Activated T-helper 17 cell treated with anti-CD3 and anti-CD28 coated beads, Interleukin-2, amount 50 U/mL, for 72 hours (primary cell): ENCODE measurements around the gene CD209. TPM values are rescaled to one million over a fixed set of nuclear protein-coding genes. Genes with fewer than 3 reads are reported as not detected.

Experiments used
- ATAC-seq: fragments of 150-1000 bp; cut with Tn5 transposase; replicated peaks from 2 replicates; pipeline ENCODE4 v1.10.0; 2021; ENCODE audit warnings: mild to moderate bottlenecking, moderate library complexity
- H3K27ac Mint-ChIP-seq: one replicate; pipeline ENCODE4 v1.8.0; 2022; ENCODE audit warnings: mixed read lengths
- H3K27me3 Mint-ChIP-seq: one replicate; pipeline ENCODE4 v1.8.0; 2022; ENCODE audit warnings: mixed read lengths
- H3K36me3 Mint-ChIP-seq: one replicate; pipeline ENCODE4 v1.8.0; 2022; ENCODE audit warnings: low read depth, mild to moderate bottlenecking, mixed read lengths
- H3K4me1 Mint-ChIP-seq: one replicate; pipeline ENCODE4 v1.8.0; 2022; ENCODE audit warnings: mixed read lengths
- H3K4me3 Mint-ChIP-seq: one replicate; pipeline ENCODE4 v1.8.0; 2022; ENCODE audit warnings: mild to moderate bottlenecking, mixed read lengths
- H3K9me3 Mint-ChIP-seq: one replicate; pipeline ENCODE4 v1.8.0; 2022; ENCODE audit warnings: mixed read lengths
- total RNA-seq, 2 donors: library from RNA; stranded (reverse); gene quantifications; one replicate each; pipeline ENCODE4 v1.2.3, GENCODE V29; 2022

Gene CD209
- total RNA-seq, 2 donors from 2014 or later: not detected

GRCh38 chr19:7699417-7700401, 47.6 kb downstream of the CD209 start:
- Mint-ChIP-seq H3K4me3 (peak overlapping the region; percentile 55), H3K36me3 (no peaks in the 10 kb centered on the region), H3K9me3 (no peaks in the 10 kb centered on the region), H3K4me1 (peaks cover 14% of the 10 kb centered on the region), H3K27me3 (peaks cover 11% of the 10 kb centered on the region), H3K27ac (peak overlapping the region; percentile 89)
- peak; percentile 90 for ATAC-seq

- Mint-ChIP-seq H3K9me3 (no peaks in the 10 kb centered on the region), H3K4me3 (peak overlapping the region; percentile 55), H3K27me3 (peaks cover 11% of the 10 kb centered on the region), H3K27ac (peak overlapping the region; percentile 89), H3K36me3 (no peaks in the 10 kb centered on the region), H3K4me1 (peaks cover 14% of the 10 kb centered on the region)
- no peak for ATAC-seq
These were observed 48.3 kb downstream of the CD209 start for GRCh38 chr19:7699003-7699402.

GRCh38 chr19:7698583-7698982, 48.8 kb downstream of the CD209 start:
- peaks cover 14% of the 10 kb centered on the region for H3K4me1 Mint-ChIP-seq
- H3K27ac Mint-ChIP-seq: peak overlapping the region; percentile 89
- ATAC-seq: no peak
- peaks cover 11% of the 10 kb centered on the region for H3K27me3 Mint-ChIP-seq
- no peaks in the 10 kb centered on the region for H3K36me3 Mint-ChIP-seq
- no peaks in the 10 kb centered on the region for H3K9me3 Mint-ChIP-seq
- H3K4me3 Mint-ChIP-seq: peak overlapping the region; percentile 55

DNA sequence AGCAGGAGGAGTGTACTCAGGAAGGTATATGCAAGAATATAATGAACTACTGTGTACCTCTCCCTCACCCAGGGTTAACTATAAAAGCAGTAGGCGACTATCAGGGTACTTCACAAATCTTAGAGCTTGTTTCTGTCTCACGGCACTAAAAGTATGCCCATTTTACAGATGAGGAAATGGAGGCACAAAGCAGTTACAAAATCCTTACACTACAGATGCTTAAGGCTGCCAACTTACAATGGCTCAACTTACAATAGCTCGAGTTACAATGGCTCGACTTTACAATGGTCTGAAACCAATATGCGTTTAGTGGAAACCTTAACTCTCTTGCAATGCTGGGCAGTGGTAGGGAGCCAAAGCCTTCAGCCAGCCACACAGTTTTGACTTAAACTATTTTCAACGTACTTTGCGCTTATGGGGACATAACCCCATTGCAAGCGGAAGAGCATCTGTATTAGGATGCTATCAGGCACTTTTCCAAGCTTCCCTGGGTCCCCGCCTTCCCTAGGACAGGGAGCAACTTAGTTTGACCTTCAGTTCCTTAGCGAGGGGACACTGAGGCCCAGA, 49.5 kb downstream of the CD209 start:
- Mint-ChIP-seq H3K27me3 (peaks cover 11% of the 10 kb centered on the region), H3K9me3 (no peaks in the 10 kb centered on the region), H3K36me3 (no peaks in the 10 kb centered on the region), H3K27ac (no peak overlapping the region), H3K4me3 (no peak overlapping the region), H3K4me1 (peaks cover 14% of the 10 kb centered on the region)
- no peak for ATAC-seq

DNA sequence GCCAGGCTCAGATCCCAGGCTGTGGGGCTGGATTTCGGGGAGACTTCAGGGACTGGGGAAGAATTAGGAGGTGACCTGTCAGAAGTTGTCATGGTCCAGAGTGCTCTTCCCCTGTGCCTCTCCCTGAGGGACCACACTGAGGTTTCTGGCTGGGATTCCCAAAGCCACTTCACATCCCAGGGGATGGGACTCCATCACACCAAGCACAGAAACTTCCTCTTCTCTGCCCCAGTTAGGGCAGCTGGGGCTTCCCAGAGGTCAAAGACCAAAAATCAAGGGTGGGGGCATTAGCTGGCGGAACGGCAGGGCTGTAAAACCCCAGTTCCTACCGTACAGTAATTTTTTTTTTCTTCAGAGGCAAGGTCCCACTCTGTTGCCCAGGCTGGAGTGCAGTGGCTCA, 52.8 kb downstream of the CD209 start:
- H3K36me3 Mint-ChIP-seq: no peaks in the 10 kb centered on the region
- H3K27me3 Mint-ChIP-seq: peaks cover 11% of the 10 kb centered on the region
- no peak overlapping the region for H3K4me3 Mint-ChIP-seq
- ATAC-seq: no peak
- H3K9me3 Mint-ChIP-seq: no peaks in the 10 kb centered on the region
- H3K4me1 Mint-ChIP-seq: peaks cover 7% of the 10 kb centered on the region
- H3K27ac Mint-ChIP-seq: no peak overlapping the region

DNA sequence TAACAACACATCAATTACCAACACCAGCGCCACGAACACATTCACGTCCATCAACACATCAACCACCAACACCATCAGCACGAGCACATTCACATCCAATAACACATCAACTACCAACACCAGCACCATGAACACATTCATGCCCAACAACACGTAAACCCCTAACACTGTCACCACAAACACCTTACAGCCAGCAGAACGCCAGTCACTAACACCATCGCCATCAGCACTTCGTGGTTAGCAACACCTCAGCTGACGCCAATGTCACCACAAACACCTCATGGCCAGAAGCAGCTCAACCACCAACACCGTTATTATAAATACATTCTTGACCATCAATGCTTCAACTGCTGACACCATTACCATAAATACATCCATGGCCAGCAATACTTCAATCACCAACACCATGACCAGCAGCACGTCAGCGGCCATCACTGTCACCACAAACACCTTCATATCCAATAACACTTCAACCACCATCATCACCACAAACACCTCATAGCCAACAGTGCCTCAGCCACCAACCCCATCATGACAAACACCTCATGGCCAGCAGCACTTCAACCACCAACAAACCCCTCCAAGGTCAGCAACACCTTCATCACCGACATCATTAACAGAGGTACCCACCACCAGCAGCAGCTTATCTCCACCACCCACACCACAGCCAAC, 54.8 kb downstream of the CD209 start:
- no peaks in the 10 kb centered on the region for H3K36me3 Mint-ChIP-seq
- no peak overlapping the region for H3K4me3 Mint-ChIP-seq
- no peak overlapping the region for H3K27ac Mint-ChIP-seq
- peak; percentile 20 for ATAC-seq
- no peaks in the 10 kb centered on the region for H3K9me3 Mint-ChIP-seq
- peaks cover 4% of the 10 kb centered on the region for H3K27me3 Mint-ChIP-seq
- no peaks in the 10 kb centered on the region for H3K4me1 Mint-ChIP-seq

DNA sequence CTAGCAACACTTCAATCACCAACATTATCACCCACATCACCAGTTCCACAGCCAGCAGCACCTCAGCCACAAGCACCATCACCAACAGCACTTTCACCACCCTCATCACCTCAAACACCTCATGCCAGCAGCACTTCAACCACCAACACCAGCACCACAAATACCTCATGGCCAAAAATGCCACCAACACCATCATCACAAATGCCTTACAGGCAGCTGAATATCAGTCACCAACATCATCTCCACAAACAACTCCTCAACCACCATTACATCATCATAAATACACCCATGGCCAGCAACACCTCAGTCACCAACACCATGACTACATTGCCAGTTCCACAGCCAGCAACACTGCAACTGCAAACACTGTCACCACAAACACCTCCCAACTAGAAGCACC, 55.8 kb downstream of the CD209 start:
- peaks cover 1% of the 10 kb centered on the region for H3K27me3 Mint-ChIP-seq

DNA sequence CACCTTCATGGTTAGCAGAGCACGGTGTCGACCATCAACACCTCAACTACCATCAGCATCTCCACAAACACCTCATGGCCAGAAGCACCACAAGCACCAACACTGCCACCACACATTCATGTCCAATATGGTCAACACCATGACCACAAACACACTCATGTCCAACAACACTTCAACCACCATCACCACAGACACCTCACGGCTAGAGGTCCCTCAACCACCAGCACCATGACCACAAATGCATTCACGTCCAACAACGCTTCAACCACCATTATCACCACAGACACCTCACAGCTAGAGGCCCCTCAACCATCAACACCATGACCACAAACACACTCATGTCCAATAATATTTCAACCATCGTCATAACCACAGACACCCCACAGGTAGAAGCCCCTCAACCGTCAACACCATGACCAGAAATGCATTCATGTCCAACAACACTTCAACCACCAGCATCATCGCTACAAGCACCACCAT, 56.5 kb downstream of the CD209 start:
- Mint-ChIP-seq H3K27me3 (no peaks in the 10 kb centered on the region), H3K4me3 (no peak overlapping the region), H3K9me3 (no peaks in the 10 kb centered on the region), H3K36me3 (no peaks in the 10 kb centered on the region), H3K27ac (no peak overlapping the region), H3K4me1 (no peaks in the 10 kb centered on the region)
- peak; percentile 8 for ATAC-seq

More for the DNA sequence above, 55.8 kb downstream of the CD209 start:
- no peaks in the 10 kb centered on the region for H3K4me1 Mint-ChIP-seq
- H3K27ac Mint-ChIP-seq: no peak overlapping the region
- peak; percentile 64 for ATAC-seq
- H3K36me3 Mint-ChIP-seq: no peaks in the 10 kb centered on the region
- no peak overlapping the region for H3K4me3 Mint-ChIP-seq
- H3K9me3 Mint-ChIP-seq: no peaks in the 10 kb centered on the region

Other genes starting within 250 kb of the CD209 start
- gene ZNF358, start 231.4 kb downstream of the CD209 start, total RNA-seq: 1 to 10 TPM; 2.9 to 3.1 TPM
- 10 to 100 TPM; 10.0 to 15.3 TPM for gene MCOLN1, start 224.9 kb downstream of the CD209 start, total RNA-seq
- 100 to 1,000 TPM; 146 to 163 TPM for gene PNPLA6, start 211.8 kb downstream of the CD209 start, total RNA-seq
- under 1 TPM; 0.11 to 0.37 TPM for gene CAMSAP3, start 151.7 kb downstream of the CD209 start, total RNA-seq
- gene XAB2, start 118.0 kb downstream of the CD209 start, total RNA-seq: 10 to 100 TPM; 39.0 to 53.8 TPM
- 10 to 100 TPM; 90.1 to 93.7 TPM for gene PET100, start 117.7 kb downstream of the CD209 start, total RNA-seq
- gene PCP2, start 113.8 kb downstream of the CD209 start, total RNA-seq: 10 to 100 TPM in 1 of 2 donors, 1 to 10 TPM in 1; 3.6 to 19.5 TPM
- gene STXBP2, start 110.4 kb downstream of the CD209 start, total RNA-seq: 100 to 1,000 TPM; 113 to 154 TPM
- not detected for gene RETN, start 78.5 kb downstream of the CD209 start, total RNA-seq
- gene MCEMP1, start 70.4 kb downstream of the CD209 start, total RNA-seq: not detected
- 10 to 100 TPM; 61.8 to 82.5 TPM for gene TRAPPC5, start 66.7 kb downstream of the CD209 start, total RNA-seq
- 1 to 10 TPM in 1 of 2 donors, under 1 TPM in 1; 0.65 to 2.8 TPM for gene FCER2, start 45.4 kb downstream of the CD209 start, total RNA-seq
- gene CLEC4G, start 15.4 kb downstream of the CD209 start, total RNA-seq: not detected
- not detected for gene CLEC4M, start 15.7 kb upstream of the CD209 start, total RNA-seq
- 1 to 10 TPM; 3.6 to 4.5 TPM for gene EVI5L, start 82.7 kb upstream of the CD209 start, total RNA-seq
- under 1 TPM; 0.19 to 0.21 TPM for gene PRR36, start 126.9 kb upstream of the CD209 start, total RNA-seq
- not detected for gene LRRC8E, start 141.0 kb upstream of the CD209 start, total RNA-seq
- gene MAP2K7, start 156.3 kb upstream of the CD209 start, total RNA-seq: 10 to 100 TPM; 39.0 to 46.3 TPM
- 1 to 10 TPM; 3.7 to 7.6 TPM for gene TGFBR3L, start 167.3 kb upstream of the CD209 start, total RNA-seq
- gene SNAPC2, start 172.8 kb upstream of the CD209 start, total RNA-seq: 10 to 100 TPM; 16.4 to 20.9 TPM
- under 1 TPM in 1 of 2 donors, not detected in 1; 0.19 TPM for gene CTXN1, start 178.6 kb upstream of the CD209 start, total RNA-seq
- 10 to 100 TPM; 49.8 to 81.5 TPM for gene TIMM44, start 196.1 kb upstream of the CD209 start, total RNA-seq